HepG2 (cell line): Measurements from ENCODE around the gene CDT1. TPM values are rescaled to one million over a fixed set of nuclear protein-coding genes. Genes with fewer than 3 reads are reported as not detected.

ENCODE experiments used
- AHR ChIP-seq: IDR thresholded peaks from 2 replicates; pipeline ENCODE4 v1.6.1; 2018; ENCODE audit warnings: missing genetic modification reagents, missing compliant biosample characterization
- ARID2 ChIP-seq: sonication (generic); formaldehyde crosslinking; IDR thresholded peaks from 2 replicates; pipeline ENCODE4 v1.8.1; 2022; ENCODE audit warnings: mild to moderate bottlenecking, missing genetic modification reagents, borderline replicate concordance
- ATF7-NPFF ChIP-seq: sonication (generic); formaldehyde crosslinking; IDR thresholded peaks from 2 replicates; pipeline ENCODE4 v1.8.1; 2023; ENCODE audit warnings: mild to moderate bottlenecking, low read depth, missing genetic modification reagents, moderate library complexity
- BCL6 ChIP-seq: IDR thresholded peaks from 2 replicates; pipeline ENCODE4 v1.6.1; 2016; ENCODE audit warnings: missing genetic modification reagents, missing compliant biosample characterization
- BHLHE40 ChIP-seq: IDR thresholded peaks from 2 replicates; pipeline ENCODE4 v1.6.1; 2011; ENCODE audit warnings: low read length, improper control_type of control experiment
- ETS1 ChIP-seq: sonication (generic); formaldehyde crosslinking; IDR thresholded peaks from 2 replicates; pipeline ENCODE4 v1.4.0; 2020; ENCODE audit warnings: missing genetic modification reagents
- ETV5 ChIP-seq: IDR thresholded peaks from 2 replicates; pipeline ENCODE4 v1.6.1; 2018; ENCODE audit warnings: missing biosample characterization, missing genetic modification reagents, inconsistent platforms, borderline replicate concordance
- HNF4A ChIP-seq: sonication (generic); formaldehyde crosslinking; IDR thresholded peaks from 2 replicates; pipeline ENCODE4 v1.4.0; 2020; ENCODE audit warnings: missing genetic modification reagents
- HNRNPL ChIP-seq: fragments of 200-400 bp; formaldehyde crosslinking; IDR thresholded peaks from 2 replicates; pipeline ENCODE4 v1.6.1; 2017; ENCODE audit warnings: mild to moderate bottlenecking, low read depth, low read length
- MATR3 ChIP-seq: sonication (generic); formaldehyde crosslinking; IDR thresholded peaks from 2 replicates; pipeline ENCODE4 v1.4.0; 2020; ENCODE audit warnings: missing genetic modification reagents
- PCBP2 ChIP-seq: fragments of 200-400 bp; formaldehyde crosslinking; optimal IDR thresholded peaks from 2 replicates; pipeline ENCODE3; 2018; ENCODE audit warnings: low read length, low read depth; ENCODE audit not compliant: poor library complexity, severe bottlenecking
- POLR2A ChIP-seq, 2 experiments: IDR thresholded peaks; 2 replicates each; pipeline ENCODE4 v1.6.1; 2011; ENCODE audit warnings: low read depth in 2 of 2, low read length in 2 of 2, mild to moderate bottlenecking in 1 of 2, moderate library complexity in 1 of 2; ENCODE audit not compliant: insufficient read depth in 1 of 2
- PTBP1 ChIP-seq: fragments of 200-400 bp; formaldehyde crosslinking; IDR thresholded peaks from 2 replicates; pipeline ENCODE4 v1.6.1; 2018; ENCODE audit warnings: low read length, low read depth; ENCODE audit not compliant: poor library complexity, severe bottlenecking
- SRSF4 ChIP-seq: fragments of 200-400 bp; formaldehyde crosslinking; IDR thresholded peaks from one replicate; pipeline ENCODE4 v1.6.1; 2018; ENCODE audit warnings: mild to moderate bottlenecking, low read depth, low read length, moderate library complexity; ENCODE audit not compliant: poor library complexity, severe bottlenecking
- TARDBP ChIP-seq: sonication (generic); formaldehyde crosslinking; IDR thresholded peaks from 2 replicates; pipeline ENCODE4 v1.8.0; 2022; ENCODE audit warnings: mild to moderate bottlenecking, missing genetic modification reagents
- TBX2 ChIP-seq: sonication (generic); formaldehyde crosslinking; IDR thresholded peaks from 2 replicates; pipeline ENCODE4 v1.5.0; 2020; ENCODE audit warnings: missing genetic modification reagents, mild to moderate bottlenecking, borderline replicate concordance
- ZBTB43 ChIP-seq: sonication (generic); formaldehyde crosslinking; conservative IDR thresholded peaks from 2 replicates; pipeline ENCODE4 v1.4.0; 2020; ENCODE audit warnings: missing genetic modification reagents
- ZBTB7A ChIP-seq: sonication (generic); formaldehyde crosslinking; IDR thresholded peaks from 2 replicates; pipeline ENCODE4 v1.8.0; 2022; ENCODE audit warnings: mild to moderate bottlenecking, missing genetic modification reagents
- ZNF101 ChIP-seq: sonication (generic); formaldehyde crosslinking; IDR thresholded peaks from 2 replicates; pipeline ENCODE4 v1.4.0; 2020; ENCODE audit warnings: mild to moderate bottlenecking, low read depth, missing genetic modification reagents, borderline replicate concordance
- ZNF180 ChIP-seq: sonication (generic); formaldehyde crosslinking; IDR thresholded peaks from 2 replicates; pipeline ENCODE4 v1.4.0; 2020; ENCODE audit warnings: low read depth, missing genetic modification reagents, borderline replicate concordance
- ZNF235 ChIP-seq: sonication (generic); formaldehyde crosslinking; IDR thresholded peaks from 2 replicates; pipeline ENCODE4 v1.8.1; 2023; ENCODE audit warnings: mild to moderate bottlenecking, missing genetic modification reagents, borderline replicate concordance
- ZNF530 ChIP-seq: sonication (generic); formaldehyde crosslinking; IDR thresholded peaks from 2 replicates; pipeline ENCODE4 v1.5.0; 2020; ENCODE audit warnings: low read depth, mild to moderate bottlenecking, missing genetic modification reagents
- ZNF557 ChIP-seq: sonication (generic); formaldehyde crosslinking; IDR thresholded peaks from 2 replicates; pipeline ENCODE4 v1.4.0; 2020; ENCODE audit warnings: missing genetic modification reagents
- ZNF615 ChIP-seq: sonication (generic); formaldehyde crosslinking; IDR thresholded peaks from 2 replicates; pipeline ENCODE4 v1.5.0; 2020; ENCODE audit warnings: mild to moderate bottlenecking, missing genetic modification reagents, borderline replicate concordance
- ZNF619 ChIP-seq: sonication (generic); formaldehyde crosslinking; IDR thresholded peaks from 2 replicates; pipeline ENCODE4 v1.4.0; 2020; ENCODE audit warnings: mild to moderate bottlenecking, missing genetic modification reagents
- ZNF747 ChIP-seq: sonication (generic); formaldehyde crosslinking; IDR thresholded peaks from 2 replicates; pipeline ENCODE4 v1.8.1; 2023; ENCODE audit warnings: missing genetic modification reagents, mild to moderate bottlenecking, borderline replicate concordance
- ZNF781 ChIP-seq: sonication (generic); formaldehyde crosslinking; IDR thresholded peaks from 2 replicates; pipeline ENCODE4 v1.5.1; 2020; ENCODE audit warnings: borderline replicate concordance, mild to moderate bottlenecking, missing genetic modification reagents; ENCODE audit errors: not compliant biosample characterization
- polyA plus RNA-seq, 8 experiments: library from polyadenylated mRNA; depleted of rRNA in 3 of 8; stranded (reverse) in 7 of 8; unstranded in 1 of 8; fragments of >200 nt; fragmentation: Illumina TruSeq in 4 of 8; extraction: Trizol in 4 of 8; gene quantifications; 2 replicates each; pipeline versions ENCODE4 v1.2.1 to v1.2.3, GENCODE V29; 2011 to 2016; ENCODE audit warnings: low read depth in 4 of 8, missing spikeins in 1 of 8, mixed read lengths in 1 of 8; ENCODE audit not compliant: insufficient read depth in 1 of 8
- total RNA-seq, 5 experiments: library from RNA; depleted of rRNA; stranded (reverse); fragments of >200 nt; fragmentation: Illumina TruSeq; extraction: Trizol; gene quantifications; 2 replicates each; pipeline ENCODE4 v1.2.3, GENCODE V29; 2016; ENCODE audit warnings: low read depth in 1 of 5

The CDT1 gene
- total and polyA plus RNA-seq, 2 of the 13 experiments (the other 11 are each of a cell fraction or from before 2014, with no cell fraction given) = 23.1 to 23.8 TPM

GRCh38 chr16:88856828-88857727 is 53.5 kb downstream of the CDT1 start, which contains the start of the genes GALNS and TRAPPC2L (continued):
- TF ChIP-seq ETS1 (CRISPR knock-in tag) (no peak), ETV5 (CRISPR knock-in tag) (peak; percentile 69), PCBP2 (no peak), ZNF235 (CRISPR knock-in tag) (peak; percentile 79; the same call in 1 of the 2 replicates), BHLHE40 (peak; percentile 97), ZNF101 (CRISPR knock-in tag) (peak; percentile 71; the same call in 1 of the 2 replicates), TARDBP (CRISPR knock-in tag) (no peak), HNRNPL (no peak), ZNF530 (CRISPR knock-in tag) (no peak), ZNF615 (CRISPR knock-in tag) (no peak), ZNF180 (CRISPR knock-in tag) (peak; percentile 46; the same call in 1 of the 2 replicates), SRSF4 (no peak), TBX2 (CRISPR knock-in tag) (peak; percentile 73; the same call in 1 of the 2 replicates), ZNF619 (CRISPR knock-in tag) (peak; percentile 57; the same call in 1 of the 2 replicates), POLR2A (IDR thresholded peaks at IDR 0.05; ENCODE audit: insufficient read depth in 1 of 2, low read depth in 2 of 2, low read length in 2 of 2) (peak; percentile 94 to 97), ZNF557 (CRISPR knock-in tag) (no peak), ZBTB43 (0 out of 2 replicates have a peak, but pooled peaks have one; percentile 55), AHR (CRISPR knock-in tag) (no peak), ARID2 (CRISPR knock-in tag) (no peak), ZNF747 (CRISPR knock-in tag) (no peak), ZBTB7A (CRISPR knock-in tag) (no peak), HNF4A (CRISPR knock-in tag) (no peak; the same call in 1 of the 2 replicates), BCL6 (CRISPR knock-in tag) (peak; percentile 48; the same call in 1 of the 2 replicates), ATF7-NPFF (no peak; the same call in none of the 2 replicates), PTBP1 (no peak), ZNF781 (CRISPR knock-in tag) (no peak), MATR3 (CRISPR knock-in tag) (no peak)
